SK-N-SH (cell line): ENCODE data around the gene NKAP. TPM values are rescaled to one million over a fixed set of nuclear protein-coding genes. Genes with fewer than 3 reads are reported as not detected.
A peak's percentile ranks its signal among the peaks of the same experiment; 100 is the strongest.

Experiments used
- CTCF ChIA-PET: fragments of 300-600, 350-600 bp; formaldehyde crosslinking; extraction: SDS; loops from one replicate; lab custom pipeline; 2021; lab: Yijun Ruan, JAX
- POLR2A ChIA-PET: fragments of 350-600 bp; sonication (Branson Sonifier 250); formaldehyde crosslinking; extraction: SDS; loops from one replicate; lab custom pipeline; 2020; ENCODE audit warnings: antibody characterized with exemption, inconsistent platforms; lab: Yijun Ruan, JAX
- DNase-seq: peaks from one replicate; pipeline ENCODE4 v3.0.0; 2012
- H2AFZ ChIP-seq: fragments of 200-600 bp; sonication (generic); 2 replicates; pipeline ENCODE4 v1.8.1; 2016; ENCODE audit warnings: antibody characterized with exemption, mild to moderate bottlenecking, low read depth
- H3F3A ChIP-seq: fragments of 200-600 bp; sonication (generic); replicated peaks from 2 replicates; pipeline ENCODE3; 2016; ENCODE audit warnings: antibody characterized with exemption, mild to moderate bottlenecking; ENCODE audit not compliant: insufficient read depth
- H3K27ac ChIP-seq, 2 experiments: fragments of 200-500 bp in 1 of 2; fragments of 200-600 bp in 1 of 2; sonication (Bioruptor generic) in 1 of 2; sonication (generic), shearing (Covaris generic) in 1 of 2; 2 replicates each; pipeline versions ENCODE4 v1.5.1 to v1.6.1; 2014 to 2016; ENCODE audit warnings: low read depth in 2 of 2, inconsistent platforms in 1 of 2, low read length in 1 of 2, mild to moderate bottlenecking in 1 of 2, mixed read lengths in 1 of 2
- H3K27me3 ChIP-seq: fragments of 200-600 bp; sonication (generic), shearing (Covaris generic); 2 replicates; pipeline ENCODE4 v1.6.1; 2016; ENCODE audit warnings: mixed run types; ENCODE audit not compliant: insufficient read depth
- H3K36me3 ChIP-seq, 2 experiments: fragments of 200-500 bp in 1 of 2; fragments of 200-600 bp in 1 of 2; sonication (Bioruptor generic) in 1 of 2; sonication (generic) in 1 of 2; replicated peaks in 1 of 2; 2 replicates each; pipeline versions ENCODE3 to v1.5.1; 2014 to 2016; ENCODE audit warnings: low read length in 1 of 2, mild to moderate bottlenecking in 1 of 2; ENCODE audit not compliant: insufficient read depth in 2 of 2, control insufficient read depth in 1 of 2
- H3K4me1 ChIP-seq, 2 experiments: fragments of 200-500 bp in 1 of 2; fragments of 200-600 bp in 1 of 2; sonication (Bioruptor generic) in 1 of 2; sonication (generic), shearing (Covaris generic) in 1 of 2; 2 replicates each; pipeline versions ENCODE4 v1.5.1 to v1.6.1; 2014 to 2016; ENCODE audit warnings: low read depth in 1 of 2, low read length in 1 of 2, mixed run types in 1 of 2; ENCODE audit not compliant: insufficient read depth in 2 of 2, control insufficient read depth in 1 of 2
- H3K4me2 ChIP-seq: fragments of 200-600 bp; sonication (generic), shearing (Covaris generic); 2 replicates; pipeline ENCODE4 v1.6.1; 2017; ENCODE audit warnings: mixed run types
- H3K4me3 ChIP-seq, 2 experiments: fragments of 200-500 bp in 1 of 2; fragments of 200-600 bp in 1 of 2; sonication (Bioruptor generic) in 1 of 2; sonication (generic), shearing (Covaris generic) in 1 of 2; 2 replicates each; pipeline versions ENCODE4 v1.5.1 to v1.8.1; 2014 to 2016; ENCODE audit warnings: low read depth in 2 of 2, inconsistent platforms in 1 of 2, low read length in 1 of 2, mild to moderate bottlenecking in 1 of 2, mixed read lengths in 1 of 2, moderate library complexity in 1 of 2
- H3K79me2 ChIP-seq: fragments of 200-600 bp; sonication (generic); 2 replicates; pipeline ENCODE4 v1.8.1; 2017; ENCODE audit warnings: mild to moderate bottlenecking; ENCODE audit not compliant: insufficient read depth
- H3K9ac ChIP-seq: fragments of 200-600 bp; sonication (generic); 2 replicates; pipeline ENCODE4 v1.6.1; 2017; ENCODE audit warnings: mixed run types
- H3K9me2 ChIP-seq: fragments of 200-600 bp; sonication (generic); 2 replicates; pipeline ENCODE4 v1.6.1; 2017; ENCODE audit warnings: mixed run types
- H3K9me3 ChIP-seq: fragments of 200-600 bp; sonication (generic); 2 replicates; pipeline ENCODE4 v1.6.1; 2017; ENCODE audit warnings: mixed run types, mild to moderate bottlenecking, moderate library complexity
- H4K20me1 ChIP-seq: fragments of 200-600 bp; sonication (generic); 2 replicates; pipeline ENCODE4 v1.6.1; 2017; ENCODE audit warnings: mild to moderate bottlenecking, mixed run types; ENCODE audit not compliant: insufficient read depth
- CHD2 ChIP-seq: fragments of 150-350 bp; IDR thresholded peaks from 2 replicates; pipeline ENCODE4 v1.6.1; 2018; ENCODE audit warnings: low read length; ENCODE audit not compliant: partially characterized antibody
- CTCF ChIP-seq: fragments of 200-600 bp; sonication (generic); IDR thresholded peaks from 2 replicates; pipeline ENCODE4 v1.6.1; 2017; ENCODE audit warnings: antibody characterized with exemption, mild to moderate bottlenecking, moderate library complexity
- ELF1 ChIP-seq: IDR thresholded peaks from 2 replicates; pipeline ENCODE4 v1.4.0; 2012
- EZH2phosphoT487 ChIP-seq: fragments of 200-600 bp; sonication (generic); IDR thresholded peaks from 2 replicates; pipeline ENCODE4 v1.6.1; 2017; ENCODE audit warnings: low read depth, mixed run types, mild to moderate bottlenecking, antibody characterized with exemption, moderate library complexity, borderline replicate concordance
- FOSL2 ChIP-seq: IDR thresholded peaks from 2 replicates; pipeline ENCODE4 v1.4.0; 2012; ENCODE audit warnings: low read depth, mild to moderate bottlenecking, moderate library complexity, borderline replicate concordance
- GABPA ChIP-seq: IDR thresholded peaks from 2 replicates; pipeline ENCODE4 v1.4.0; 2012; ENCODE audit warnings: low read depth, mild to moderate bottlenecking
- MEF2A ChIP-seq: IDR thresholded peaks from 2 replicates; pipeline ENCODE4 v1.4.0; 2012; ENCODE audit warnings: low read depth, borderline replicate concordance
- MXI1 ChIP-seq: IDR thresholded peaks from 2 replicates; pipeline ENCODE4 v1.6.1; 2012; ENCODE audit warnings: mild to moderate bottlenecking, low read depth, low read length, improper control_type of control experiment
- NFIC ChIP-seq: IDR thresholded peaks from 2 replicates; pipeline ENCODE4 v1.4.0; 2012; ENCODE audit warnings: borderline replicate concordance
- PBX3 ChIP-seq: IDR thresholded peaks from 2 replicates; pipeline ENCODE4; 2012
- POLR2AphosphoS5 ChIP-seq: IDR thresholded peaks from 2 replicates; pipeline ENCODE4 v1.6.1; 2012; ENCODE audit warnings: low read depth, low read length
- RFX5 ChIP-seq: IDR thresholded peaks from 2 replicates; pipeline ENCODE4 v1.6.1; 2012; ENCODE audit warnings: mild to moderate bottlenecking, improper control_type of control experiment, low read length
- SIN3A ChIP-seq: IDR thresholded peaks from 2 replicates; pipeline ENCODE4 v1.6.1; 2012; ENCODE audit warnings: low read depth, mild to moderate bottlenecking, low read length, moderate library complexity, borderline replicate concordance
- SMC3 ChIP-seq: IDR thresholded peaks from 2 replicates; pipeline ENCODE4 v1.6.1; 2012; ENCODE audit warnings: low read depth, low read length, improper control_type of control experiment
- TAF1 ChIP-seq: IDR thresholded peaks from 2 replicates; pipeline ENCODE4 v1.6.1; 2012; ENCODE audit warnings: low read depth, mild to moderate bottlenecking, low read length, moderate library complexity, borderline replicate concordance
- TEAD4 ChIP-seq: IDR thresholded peaks from 2 replicates; pipeline ENCODE4 v1.4.0; 2012; ENCODE audit warnings: mild to moderate bottlenecking, borderline replicate concordance; ENCODE audit not compliant: insufficient read depth
- YY1 ChIP-seq: IDR thresholded peaks from 2 replicates; pipeline ENCODE4 v1.4.0; 2012; ENCODE audit warnings: low read depth, mild to moderate bottlenecking
- ZBTB33 ChIP-seq: IDR thresholded peaks from 2 replicates; pipeline ENCODE4 v1.4.0; 2012; ENCODE audit warnings: low read depth, borderline replicate concordance
- WGBS: methylation state at CpG from one replicate; pipeline ENCODE4 v1.1.6; 2017; ENCODE audit warnings: low lambda C conversion rate; 5-methylcytosine and 5-hydroxymethylcytosine counted together
- polyA plus RNA-seq, 3 experiments: library from polyadenylated mRNA; depleted of rRNA; stranded (reverse); fragments of >200 nt; gene quantifications; 2 replicates each; pipeline ENCODE4 v1.2.3, GENCODE V29; 2012
- TF ChIP-seq, protein P1 (sequence below): fragments of 150-350 bp; IDR thresholded peaks from 2 replicates; pipeline ENCODE4 v1.6.1; 2017; ENCODE audit warnings: antibody characterized with exemption, low read length, low read depth, borderline replicate concordance
- TF ChIP-seq, protein P2 (sequence below): IDR thresholded peaks from 2 replicates; pipeline ENCODE4 v1.4.0; 2012; ENCODE audit warnings: low read depth
- TF ChIP-seq, protein P3 (sequence below): IDR thresholded peaks from 2 replicates; pipeline ENCODE4 v1.4.0; 2012; ENCODE audit warnings: low read depth, borderline replicate concordance

NKAP gene
- polyA plus RNA-seq, 1 of the 3 experiments (the other 2 are of a cell fraction), result 4.2 TPM

GRCh38 chrX:119878740-119879139, 64.8 kb downstream of the NKAP start (continued):
- TF ChIP-seq, protein P1, sequence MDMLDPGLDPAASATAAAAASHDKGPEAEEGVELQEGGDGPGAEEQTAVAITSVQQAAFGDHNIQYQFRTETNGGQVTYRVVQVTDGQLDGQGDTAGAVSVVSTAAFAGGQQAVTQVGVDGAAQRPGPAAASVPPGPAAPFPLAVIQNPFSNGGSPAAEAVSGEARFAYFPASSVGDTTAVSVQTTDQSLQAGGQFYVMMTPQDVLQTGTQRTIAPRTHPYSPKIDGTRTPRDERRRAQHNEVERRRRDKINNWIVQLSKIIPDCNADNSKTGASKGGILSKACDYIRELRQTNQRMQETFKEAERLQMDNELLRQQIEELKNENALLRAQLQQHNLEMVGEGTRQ, result no peak
- TF ChIP-seq POLR2AphosphoS5, result no peak
- TF ChIP-seq, protein P2, sequence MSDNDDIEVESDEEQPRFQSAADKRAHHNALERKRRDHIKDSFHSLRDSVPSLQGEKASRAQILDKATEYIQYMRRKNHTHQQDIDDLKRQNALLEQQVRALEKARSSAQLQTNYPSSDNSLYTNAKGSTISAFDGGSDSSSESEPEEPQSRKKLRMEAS, result no peak

DNA sequence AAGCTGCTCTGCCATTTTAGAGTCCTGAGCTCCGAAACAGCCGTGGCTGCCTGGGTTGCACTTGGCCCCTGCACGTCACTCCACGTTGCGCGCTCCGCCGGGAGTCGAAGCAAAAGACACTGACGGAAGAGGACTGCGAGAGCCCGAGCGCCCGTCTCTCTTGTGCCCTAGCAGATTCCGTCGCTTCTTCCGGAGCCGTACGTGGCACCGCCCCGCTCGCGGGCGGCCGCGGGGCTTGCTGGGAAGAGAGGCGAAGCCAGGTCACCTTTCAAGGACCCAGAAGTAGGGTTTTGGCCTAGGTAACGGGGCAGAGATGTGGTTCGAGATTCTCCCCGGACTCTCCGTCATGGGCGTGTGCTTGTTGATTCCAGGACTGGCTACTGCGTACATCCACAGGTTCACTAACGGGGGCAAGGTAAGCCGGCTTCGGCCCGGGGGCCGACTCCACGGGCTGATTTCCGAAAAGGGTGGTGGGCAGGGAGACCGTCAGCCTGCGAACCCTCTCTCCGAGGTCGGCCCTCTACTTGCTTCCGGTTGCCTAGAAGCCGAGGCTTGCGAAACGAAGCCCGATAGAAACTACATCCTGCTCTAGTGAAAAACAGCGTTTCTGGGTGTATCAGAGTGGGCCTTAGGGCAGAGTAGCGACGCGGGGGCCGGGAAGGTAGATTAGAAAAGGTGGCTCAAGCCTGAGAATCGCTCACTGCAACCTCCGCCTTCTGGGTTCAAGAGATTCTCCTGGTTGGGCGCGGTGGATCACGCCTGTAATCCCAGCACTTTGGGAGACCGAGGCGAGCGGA, 71.8 kb downstream of the NKAP start, which contains the start of the genes NDUFA1 and RNF113A:
Gene NDUFA1 (plus strand): TSS at position 234 of the 797 bp plus-strand sequence. CDS start 80 bp downstream, at position 314.
Gene RNF113A (minus strand): TSS at position 135 of the 797 bp plus-strand sequence. CDS start 120 bp downstream, at position 15.
- POLR2A ChIA-PET, result interaction anchor here (2.1 to 2.7 kb wide), 2 partner anchors 19 to 81 kb away, joined by 10 to 15 read pairs; partner anchors contain the start of genes RPL39 and UPF3B
- DNase-seq, result peak; percentile 77
- no peaks in the 10 kb centered on the region for H3K9me3 ChIP-seq

More for the DNA sequence above, 71.8 kb downstream of the NKAP start, which contains the start of the genes NDUFA1 and RNF113A:
- Histone ChIP-seq H3K9ac (peak within 1 kb of the TSS; percentile 91), H3K79me2 (peaks cover 51% of the 10 kb centered on the region), H3F3A (peaks cover 4% of the 10 kb centered on the region), H2AFZ (peak within 1 kb of the TSS; percentile 63; the same call in 1 of the 2 replicates), H3K36me3 (peaks cover 3 to 9% of the 10 kb centered on the region in 2 experiments), H3K4me1 (no peaks in the 10 kb centered on the region; a peak in 1 of 4 replicates), H4K20me1 (no peaks in the 10 kb centered on the region), H3K9me2 (no peaks in the 10 kb centered on the region), H3K27me3 (peaks cover 13% of the 10 kb centered on the region; the same call in 1 of the 2 replicates), H3K4me3 (peak within 1 kb of the TSS; percentile 59 to 69), H3K27ac (peak within 1 kb of the TSS; percentile 84 to 87)
- CTCF ChIA-PET, result no interaction called here
- WGBS, result 23% methylated on average over 43 of the region's 62 CpGs
- TF ChIP-seq GABPA (peak; percentile 71), TEAD4 (no peak), PBX3 (peak; percentile 32; the same call in 1 of the 2 replicates), FOSL2 (no peak), MEF2A (no peak), ELF1 (peak; percentile 77), NFIC (no peak), YY1 (no peak), ZBTB33 (peak; percentile 62; the same call in 1 of the 2 replicates), CTCF (no peak), EZH2phosphoT487 (no peak), CHD2 (peak; percentile 68), TAF1 (peak; percentile 80), POLR2AphosphoS5 (peak; percentile 84), MXI1 (peak; percentile 88), SMC3 (no peak), SIN3A (peak; percentile 73; the same call in 1 of the 2 replicates), RFX5 (no peak)
- TF ChIP-seq, protein P2, result peak; percentile 90
- TF ChIP-seq, protein P3, sequence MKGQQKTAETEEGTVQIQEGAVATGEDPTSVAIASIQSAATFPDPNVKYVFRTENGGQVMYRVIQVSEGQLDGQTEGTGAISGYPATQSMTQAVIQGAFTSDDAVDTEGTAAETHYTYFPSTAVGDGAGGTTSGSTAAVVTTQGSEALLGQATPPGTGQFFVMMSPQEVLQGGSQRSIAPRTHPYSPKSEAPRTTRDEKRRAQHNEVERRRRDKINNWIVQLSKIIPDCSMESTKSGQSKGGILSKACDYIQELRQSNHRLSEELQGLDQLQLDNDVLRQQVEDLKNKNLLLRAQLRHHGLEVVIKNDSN, result 0 out of 2 replicates have a peak, but pooled peaks have one; percentile 4
- TF ChIP-seq, all 33 proteins: peak for 11
- H3K4me2 ChIP-seq, result peak within 1 kb of the TSS; percentile 73
